H1 (cell line): ENCODE data around the gene OAT. TPM values are rescaled to one million over a fixed set of nuclear protein-coding genes. Genes with fewer than 3 reads are reported as not detected.

Source experiments
- CTCF ChIA-PET: fragments of 300-600 bp; sonication (Branson Sonifier 250); formaldehyde crosslinking; loops from one replicate; lab custom pipeline; 2021; ENCODE audit not compliant: partially characterized antibody; lab: Charles Lee
- POLR2A ChIA-PET: fragments of 300-600 bp; sonication (Branson Sonifier 250); formaldehyde crosslinking; loops from one replicate; lab custom pipeline; 2021; ENCODE audit warnings: inconsistent platforms; ENCODE audit not compliant: partially characterized antibody; lab: Charles Lee
- DNase-seq, 2 experiments: peaks; one replicate each; pipeline versions ENCODE4 v3.0.0 to v3.0.0-alpha.2; 2010 to 2022; ENCODE audit warnings: low spot score in 2 of 2, low read depth in 1 of 2, mixed read lengths in 1 of 2
- FAIRE-seq: peaks from 2 replicates; lab custom pipeline; 2011; peaks lifted over from hg19 to GRCh38; lab: Jason Lieb, UNC
- H2AFZ ChIP-seq: 2 replicates; pipeline ENCODE4 v1.8.1; 2012; ENCODE audit warnings: low read length, inconsistent platforms
- H2AK5ac ChIP-seq: 2 replicates; pipeline ENCODE4 v1.6.1; 2013; ENCODE audit warnings: low read depth, low read length
- H2BK120ac ChIP-seq: replicated peaks from 2 replicates; pipeline ENCODE3; 2013; ENCODE audit warnings: low read depth, low read length, inconsistent platforms
- H2BK12ac ChIP-seq: 2 replicates; pipeline ENCODE4 v1.6.1; 2013; ENCODE audit warnings: low read depth, low read length
- H2BK15ac ChIP-seq: 2 replicates; pipeline ENCODE4 v1.6.1; 2013; ENCODE audit warnings: low read length
- H2BK20ac ChIP-seq: 2 replicates; pipeline ENCODE4 v1.6.1; 2013; ENCODE audit warnings: low read length
- H2BK5ac ChIP-seq: 2 replicates; pipeline ENCODE4 v1.6.1; 2013; ENCODE audit warnings: low read depth, low read length
- H3K14ac ChIP-seq: 2 replicates; pipeline ENCODE4 v1.6.1; 2013; ENCODE audit warnings: inconsistent platforms; ENCODE audit not compliant: insufficient read length
- H3K18ac ChIP-seq: 2 replicates; pipeline ENCODE4 v1.6.1; 2013; ENCODE audit warnings: low read length; ENCODE audit errors: extremely low read depth
- H3K23ac ChIP-seq: 2 replicates; pipeline ENCODE4 v1.6.1; 2013; ENCODE audit warnings: inconsistent platforms; ENCODE audit not compliant: insufficient read length
- H3K23me2 ChIP-seq: 2 replicates; pipeline ENCODE4 v1.6.1; 2013; ENCODE audit warnings: low read depth, low read length
- H3K27ac ChIP-seq: 2 replicates; pipeline ENCODE4 v1.6.1; 2011; ENCODE audit warnings: low read depth, low read length, inconsistent platforms
- H3K27me3 ChIP-seq, 4 experiments: replicated peaks in 1 of 4; 1 replicate in 1 of 4; 2 replicates in 3 of 4; pipeline versions ENCODE4 v1.6.1 to v1.8.1; 2011 to 2013; ENCODE audit warnings: low read length in 3 of 4, mild to moderate bottlenecking in 3 of 4, inconsistent platforms in 2 of 4, mixed read lengths in 2 of 4, moderate library complexity in 1 of 4; ENCODE audit not compliant: control insufficient read depth in 3 of 4, insufficient read depth in 3 of 4; ENCODE audit errors: extremely low read depth in 1 of 4
- H3K36me3 ChIP-seq, 4 experiments: 2 replicates each; pipeline versions ENCODE4 v1.6.1 to v1.8.1; 2011 to 2013; ENCODE audit warnings: mild to moderate bottlenecking in 4 of 4, low read length in 3 of 4, moderate library complexity in 2 of 4, control low read depth in 1 of 4, inconsistent platforms in 1 of 4; ENCODE audit not compliant: insufficient read depth in 4 of 4, control insufficient read depth in 2 of 4
- H3K4ac ChIP-seq: replicated peaks from 2 replicates; pipeline ENCODE3; 2013; ENCODE audit warnings: low read length, low read depth, mixed read lengths, inconsistent platforms; ENCODE audit not compliant: insufficient read length
- H3K4me1 ChIP-seq, 4 experiments: replicated peaks in 1 of 4; 1 replicate in 1 of 4; 2 replicates in 3 of 4; pipeline versions ENCODE4 v1.6.1 to v1.8.1; 2011 to 2013; ENCODE audit warnings: low read length in 3 of 4, inconsistent platforms in 2 of 4, mixed read lengths in 1 of 4; ENCODE audit not compliant: insufficient read depth in 4 of 4, control insufficient read depth in 3 of 4
- H3K4me2 ChIP-seq, 2 experiments: 2 replicates each; pipeline versions ENCODE4 v1.6.1 to v1.8.1; 2011 to 2013; ENCODE audit warnings: low read depth in 2 of 2, low read length in 2 of 2, control low read depth in 1 of 2, inconsistent platforms in 1 of 2, mild to moderate bottlenecking in 1 of 2; ENCODE audit not compliant: insufficient read depth in 1 of 2
- H3K4me3 ChIP-seq, 4 experiments: fragments of 200-600, 300-600 bp in 1 of 4; sonication (generic), shearing (Covaris generic), sonication (Bioruptor Twin) in 1 of 4; 2 replicates each; pipeline versions ENCODE4 v1.5.1 to v1.8.1; 2011 to 2016; ENCODE audit warnings: low read length in 4 of 4, low read depth in 3 of 4, control low read depth in 2 of 4, inconsistent platforms in 2 of 4, mild to moderate bottlenecking in 2 of 4, mixed read lengths in 1 of 4, moderate library complexity in 1 of 4; ENCODE audit not compliant: insufficient read depth in 2 of 4; ENCODE audit errors: extremely low read depth in 1 of 4
- H3K56ac ChIP-seq: replicated peaks from 2 replicates; pipeline ENCODE3; 2013; ENCODE audit warnings: low read depth, mild to moderate bottlenecking, mixed read lengths, low read length, inconsistent platforms; ENCODE audit not compliant: insufficient read length
- H3K79me1 ChIP-seq: 2 replicates; pipeline ENCODE4 v1.6.1; 2013; ENCODE audit warnings: low read depth, low read length, control low read depth
- H3K79me2 ChIP-seq, 2 experiments: 2 replicates each; pipeline versions ENCODE4 v1.6.1 to v1.8.1; 2012 to 2013; ENCODE audit warnings: low read length in 2 of 2, mild to moderate bottlenecking in 2 of 2, inconsistent platforms in 1 of 2; ENCODE audit not compliant: insufficient read depth in 2 of 2, control insufficient read depth in 1 of 2
- H3K9ac ChIP-seq, 4 experiments: replicated peaks in 1 of 4; 1 replicate in 1 of 4; 2 replicates in 3 of 4; pipeline versions ENCODE4 v1.6.1 to v1.8.1; 2011 to 2013; ENCODE audit warnings: low read depth in 3 of 4, low read length in 3 of 4, control low read depth in 2 of 4, mild to moderate bottlenecking in 2 of 4, moderate library complexity in 2 of 4, inconsistent platforms in 1 of 4; ENCODE audit errors: extremely low read depth in 1 of 4
- H3K9me3 ChIP-seq, 2 experiments: 2 replicates each; pipeline versions ENCODE4 v1.6.1 to v1.8.1; 2012 to 2013; ENCODE audit warnings: mild to moderate bottlenecking in 2 of 2, moderate library complexity in 2 of 2, control low read depth in 1 of 2, inconsistent platforms in 1 of 2, low read depth in 1 of 2, low read length in 1 of 2, mixed read lengths in 1 of 2; ENCODE audit not compliant: insufficient read depth in 2 of 2
- H4K20me1 ChIP-seq, 2 experiments: replicated peaks in 1 of 2; 2 replicates each; pipeline versions ENCODE3 to v1.8.1; 2011 to 2013; ENCODE audit warnings: inconsistent platforms in 2 of 2, low read length in 2 of 2, mild to moderate bottlenecking in 1 of 2; ENCODE audit not compliant: insufficient read depth in 2 of 2, control insufficient read depth in 1 of 2
- H4K5ac ChIP-seq: 2 replicates; pipeline ENCODE4 v1.6.1; 2013; ENCODE audit warnings: low read length, low read depth, mixed read lengths, inconsistent platforms; ENCODE audit not compliant: insufficient read length
- H4K8ac ChIP-seq: 2 replicates; pipeline ENCODE4 v1.8.0; 2013; ENCODE audit warnings: mild to moderate bottlenecking, moderate library complexity, low read length, inconsistent platforms; ENCODE audit not compliant: insufficient read depth; ENCODE audit errors: extremely low read depth
- H4K91ac ChIP-seq: replicated peaks from 2 replicates; pipeline ENCODE3; 2013; ENCODE audit warnings: low read length, mixed read lengths, inconsistent platforms; ENCODE audit not compliant: insufficient read length
- CBX8 ChIP-seq: fragments of 300-800, 300-1000 bp; sonication (generic); IDR thresholded peaks from 2 replicates; pipeline ENCODE4 v1.7.1; 2016; ENCODE audit warnings: low read depth, low read length, borderline replicate concordance
- CREB1 ChIP-seq: IDR thresholded peaks from 2 replicates; pipeline ENCODE4 v1.6.1; 2012; ENCODE audit warnings: inconsistent platforms
- CTBP2 ChIP-seq: IDR thresholded peaks from 2 replicates; pipeline ENCODE4 v1.7.0; 2011; ENCODE audit warnings: borderline replicate concordance, mild to moderate bottlenecking, moderate library complexity, mixed read lengths, low read length; ENCODE audit not compliant: insufficient read depth, insufficient read length
- EP300 ChIP-seq, 2 experiments: IDR thresholded peaks; 1 replicate in 1 of 2; 2 replicates in 1 of 2; pipeline ENCODE4 v1.6.1; 2011 to 2012; ENCODE audit warnings: low read depth in 2 of 2, low read length in 2 of 2, mild to moderate bottlenecking in 2 of 2, borderline replicate concordance in 1 of 2, inconsistent platforms in 1 of 2, moderate library complexity in 1 of 2
- FOSL1 ChIP-seq: IDR thresholded peaks from 2 replicates; pipeline ENCODE4 v1.6.1; 2011; ENCODE audit warnings: mild to moderate bottlenecking, low read depth, low read length, moderate library complexity; ENCODE audit not compliant: insufficient read depth
- KDM5A ChIP-seq: fragments of 200-600 bp; IDR thresholded peaks from 2 replicates; pipeline ENCODE4 v1.7.1; 2012; ENCODE audit warnings: mild to moderate bottlenecking, low read length, inconsistent platforms, mixed read lengths
- RNF2 ChIP-seq: fragments of 200-900, 300-1000 bp; sonication (generic); IDR thresholded peaks from 2 replicates; pipeline ENCODE4 v1.7.1; 2016; ENCODE audit warnings: borderline replicate concordance, low read depth, mild to moderate bottlenecking, antibody characterized with exemption, low read length; ENCODE audit not compliant: poor library complexity, severe bottlenecking; ENCODE audit errors: missing control alignments
- SRF ChIP-seq: IDR thresholded peaks from 2 replicates; pipeline ENCODE4 v1.6.1; 2011; ENCODE audit warnings: mild to moderate bottlenecking, low read depth, low read length, moderate library complexity
- WGBS, 2 experiments: shearing (Covaris generic) in 1 of 2; methylation state at CpG; one replicate each; pipeline versions ENCODE4 v1.1.6 to v1.1.7; 2013 to 2015; ENCODE audit warnings: low lambda C conversion rate in 2 of 2, mixed read lengths in 2 of 2, inconsistent platforms in 1 of 2, low coverage in 1 of 2, missing lambda C conversion rate in 1 of 2; ENCODE audit not compliant: insufficient replicate concordance in 2 of 2, insufficient coverage in 1 of 2, insufficient read length in 1 of 2; ENCODE audit errors: extremely low coverage in 1 of 2, missing lambda C conversion rate in 1 of 2; 5-methylcytosine and 5-hydroxymethylcytosine counted together
- polyA plus RNA-seq, 7 experiments: library from polyadenylated mRNA; depleted of rRNA in 3 of 7; stranded (reverse) in 5 of 7; unstranded in 2 of 7; fragments of >200 nt in 5 of 7; fragments of 200-250 nt in 2 of 7; gene quantifications; 1 replicate in 5 of 7; 2 replicates in 1 of 7; 4 replicates in 1 of 7; pipeline versions ENCODE4 v1.2.1 to v1.2.3, GENCODE V29; 2011 to 2013; ENCODE audit warnings: missing spikeins in 2 of 7, mixed read lengths in 2 of 7
- total RNA-seq: library from RNA; stranded (reverse); fragmentation: NEBNext Ultra II Directional; extraction: Animal tissue kit (Norgen Biotek cat#: 25700); gene quantifications from 2 replicates; pipeline ENCODE4 v1.2.1, GENCODE V29; 2021
- TF ChIP-seq, protein P1 (sequence below): IDR thresholded peaks from 2 replicates; pipeline ENCODE4 v1.6.1; 2012; ENCODE audit warnings: inconsistent platforms
- TF ChIP-seq, protein P2 (sequence below): IDR thresholded peaks from 2 replicates; pipeline ENCODE4 v1.6.1; 2011; ENCODE audit warnings: low read length, improper control_type of control experiment

OAT gene
- total and polyA plus RNA-seq, 2 of the 8 experiments (the other 6 are each of a cell fraction or from before 2014, with no cell fraction given) = 67.8 to 121 TPM

DNA sequence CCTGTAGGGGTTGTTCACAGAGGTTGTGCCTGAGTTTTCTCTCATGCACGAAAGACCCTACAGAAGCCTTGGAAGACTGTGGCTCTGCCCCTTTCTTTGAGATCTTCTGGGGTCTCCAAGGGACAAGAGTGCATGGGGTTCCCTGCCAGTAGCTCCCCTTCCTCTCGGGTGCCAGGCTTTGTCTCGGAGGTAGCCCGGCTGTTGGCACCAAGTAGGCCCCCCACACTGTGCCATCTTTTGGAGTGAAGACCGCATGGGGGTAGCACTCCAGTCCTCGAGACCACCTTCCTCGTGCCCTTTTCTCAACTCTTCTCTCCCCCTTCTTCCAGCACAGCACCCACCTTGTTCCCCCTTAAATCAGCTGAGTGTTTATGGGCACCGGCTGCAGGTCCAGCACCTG lies 41.6 kb downstream of the OAT start:
- Histone ChIP-seq H3K4ac (no peak overlapping the region), H2BK120ac (no peak overlapping the region), H3K79me2 (no peaks in the 10 kb centered on the region), H3K9me3 (no peaks in the 10 kb centered on the region), H3K27ac (no peak overlapping the region), H2BK20ac (no peak overlapping the region), H3K23me2 (no peaks in the 10 kb centered on the region), H3K23ac (no peak overlapping the region), H3K4me2 (no peak overlapping the region), H3K36me3 (no peaks in the 10 kb centered on the region), H2AK5ac (no peak overlapping the region), H3K4me3 (no peak overlapping the region), H4K20me1 (no peaks in the 10 kb centered on the region), H4K91ac (no peak overlapping the region), H2AFZ (no peak overlapping the region), H2BK5ac (no peak overlapping the region), H4K8ac (no peak overlapping the region), H3K27me3 (no peaks in the 10 kb centered on the region; a peak in 2 of 7 replicates), H2BK12ac (no peak overlapping the region), H3K14ac (no peak overlapping the region), H3K4me1 (peaks cover 2 to 7% (median 5%) of the 10 kb centered on the region in 4 experiments; a peak in 6 of 7 replicates), H3K9ac (no peak overlapping the region), H2BK15ac (no peak overlapping the region), H4K5ac (no peak overlapping the region), H3K56ac (no peak overlapping the region), H3K18ac (no peak overlapping the region), H3K79me1 (no peaks in the 10 kb centered on the region)
- 94% methylated on average over 8 of the region's 8 CpGs; no CpG with 5 or more reads in 1 of the 2 experiments for WGBS, 2 experiments
- ChIA-PET POLR2A (no interaction called here), CTCF (interaction anchor here (1.1 kb wide), 1 partner anchor 11 kb away, joined by 5 read pairs; no protein-coding TSS in a partner anchor)
- DNase-seq (no peak), FAIRE-seq (no peak)
- TF ChIP-seq KDM5A (no peak), CREB1 (no peak), EP300 (IDR thresholded peaks at IDR 0.05; ENCODE audit: borderline replicate concordance in 1 of 2, low read depth in 2 of 2, low read length in 2 of 2) (no peak), SRF (no peak), RNF2 (no peak), FOSL1 (no peak), CBX8 (no peak), CTBP2 (no peak)
- TF ChIP-seq, protein P1, sequence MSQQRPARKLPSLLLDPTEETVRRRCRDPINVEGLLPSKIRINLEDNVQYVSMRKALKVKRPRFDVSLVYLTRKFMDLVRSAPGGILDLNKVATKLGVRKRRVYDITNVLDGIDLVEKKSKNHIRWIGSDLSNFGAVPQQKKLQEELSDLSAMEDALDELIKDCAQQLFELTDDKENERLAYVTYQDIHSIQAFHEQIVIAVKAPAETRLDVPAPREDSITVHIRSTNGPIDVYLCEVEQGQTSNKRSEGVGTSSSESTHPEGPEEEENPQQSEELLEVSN = no peak
- TF ChIP-seq, protein P2, sequence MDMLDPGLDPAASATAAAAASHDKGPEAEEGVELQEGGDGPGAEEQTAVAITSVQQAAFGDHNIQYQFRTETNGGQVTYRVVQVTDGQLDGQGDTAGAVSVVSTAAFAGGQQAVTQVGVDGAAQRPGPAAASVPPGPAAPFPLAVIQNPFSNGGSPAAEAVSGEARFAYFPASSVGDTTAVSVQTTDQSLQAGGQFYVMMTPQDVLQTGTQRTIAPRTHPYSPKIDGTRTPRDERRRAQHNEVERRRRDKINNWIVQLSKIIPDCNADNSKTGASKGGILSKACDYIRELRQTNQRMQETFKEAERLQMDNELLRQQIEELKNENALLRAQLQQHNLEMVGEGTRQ = no peak
